ENCODE measurements around the gene FTO.
"Not testable (repeated sequence)": the region's sequence is repeated elsewhere in the genome, so short reads cannot be mapped to it uniquely, and the experiment has no call there.

The FTO gene

DNA sequence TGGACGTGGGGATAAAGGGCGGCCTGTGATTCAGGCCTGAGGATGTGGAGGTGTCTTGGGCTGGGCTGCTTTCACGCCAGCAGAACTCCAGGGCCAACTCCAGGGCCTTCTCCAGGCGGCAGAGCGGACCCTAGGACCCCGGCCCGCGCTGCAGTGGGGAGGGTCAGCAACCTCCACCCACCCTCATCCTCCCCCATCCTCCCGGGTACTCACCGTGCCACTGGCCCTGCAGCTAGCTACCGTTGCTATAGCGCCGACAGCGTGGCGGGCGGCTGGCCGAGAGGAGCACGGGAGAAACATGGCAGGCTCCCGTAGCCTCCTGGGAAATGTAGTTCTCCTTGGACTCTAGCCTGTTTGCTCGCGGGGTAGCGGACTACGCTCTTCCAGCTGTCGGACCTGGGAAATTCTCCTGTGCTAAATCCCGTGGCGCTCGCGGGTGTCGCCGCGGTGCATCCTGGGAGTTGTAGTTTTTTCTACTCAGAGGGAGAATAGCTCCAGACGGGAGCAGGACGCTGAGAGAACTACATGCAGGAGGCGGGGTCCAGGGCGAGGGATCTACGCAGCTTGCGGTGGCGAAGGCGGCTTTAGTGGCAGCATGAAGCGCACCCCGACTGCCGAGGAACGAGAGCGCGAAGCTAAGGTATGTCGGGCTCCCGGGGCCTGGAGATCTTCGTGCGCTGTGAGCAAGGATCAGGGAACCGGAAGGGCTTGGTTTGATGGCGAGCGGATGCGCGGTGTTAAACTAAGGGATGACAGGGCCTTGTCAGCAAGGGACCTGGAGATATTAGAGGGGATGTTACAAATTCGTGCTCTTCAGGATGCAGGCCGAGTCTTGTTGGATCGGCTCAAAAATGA is at the start of gene FTO, which contains the start of gene RPGRIP1L:
TSS of gene FTO (plus strand) at position 567 of the 855 bp plus-strand sequence.
TSS of gene RPGRIP1L (minus strand) at position 270 of the 855 bp plus-strand sequence. CDS start 3,136 bp downstream, outside the sequence.
- DNase-seq = peak; percentile 97 to 99 (median 99)

GRCh38 chr16:53654946-53655345 is 49.0 kb upstream of the FTO start:
- no peak for DNase-seq

DNA sequence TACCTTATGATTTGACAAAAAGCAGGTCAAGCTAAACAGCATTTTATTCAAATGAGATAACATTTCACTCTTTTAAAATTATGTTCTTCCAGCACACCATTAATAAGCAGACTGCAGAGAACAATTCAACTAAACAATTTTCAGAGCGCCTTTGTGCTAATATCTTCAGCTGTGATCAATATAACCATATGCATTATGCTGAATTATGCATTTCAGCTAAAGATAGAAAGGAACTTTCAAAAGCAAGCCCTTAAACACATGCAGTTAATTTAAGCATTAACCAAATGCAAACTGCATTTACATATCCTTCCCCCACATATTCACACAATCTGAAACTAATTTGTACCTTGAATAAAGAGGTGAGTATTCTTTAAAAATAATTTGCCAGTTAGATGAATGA is 41.9 kb upstream of the FTO start:
- DNase-seq = no peak

GRCh38 chr16:53664724-53665345 is 39.1 kb upstream of the FTO start:
- DNase-seq = no peak

- no peak for DNase-seq
Observed at GRCh38 chr16:53666786-53667415, 37.1 kb upstream of the FTO start.

DNA sequence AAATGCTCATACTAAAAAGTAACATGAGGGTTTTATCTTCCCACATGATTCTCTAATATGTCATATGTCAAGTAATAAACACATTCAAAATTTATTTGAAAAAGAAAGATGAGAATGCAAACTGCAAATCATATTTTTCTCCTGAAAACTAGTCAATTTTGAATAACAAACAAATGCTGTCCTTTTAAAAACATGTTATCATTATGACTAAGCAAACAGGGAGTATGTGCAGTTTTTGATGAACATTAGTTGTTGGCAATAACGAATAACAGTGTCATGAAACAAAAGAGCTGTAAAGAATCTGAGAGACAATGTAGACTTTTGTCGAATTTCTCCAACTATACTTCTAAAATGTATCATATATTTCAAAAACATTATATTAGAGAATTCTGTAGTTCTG is 35.1 kb upstream of the FTO start:
- no peak for DNase-seq

- DNase-seq = no peak
Observed at GRCh38 chr16:53672461-53672860, 31.5 kb upstream of the FTO start.

GRCh38 chr16:53673189-53673588 is 30.8 kb upstream of the FTO start:
- no peak for DNase-seq

DNA sequence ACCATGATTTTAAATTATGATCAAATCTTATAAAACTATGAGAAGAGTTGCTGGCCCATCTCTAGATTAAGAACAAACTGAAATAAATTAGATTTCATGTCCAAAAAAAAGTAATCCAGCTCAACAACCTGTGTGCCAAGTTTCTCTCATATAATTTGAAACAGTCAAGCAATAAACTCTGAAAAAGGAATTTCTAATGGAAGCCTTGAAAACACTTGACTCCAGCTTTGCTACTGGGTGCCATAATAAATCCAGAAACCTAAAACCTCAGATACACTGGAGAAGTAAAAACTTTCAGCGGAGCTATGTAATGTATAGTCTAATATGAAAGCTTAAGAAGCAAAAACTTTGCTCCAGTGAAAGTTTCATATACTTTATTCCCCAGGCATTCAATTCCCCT is 25.8 kb upstream of the FTO start:
- DNase-seq = no peak

- DNase-seq = no peak
Observed at GRCh38 chr16:53678756-53679343, 25.1 kb upstream of the FTO start.

GRCh38 chr16:53680756-53681155 is 23.2 kb upstream of the FTO start:
- DNase-seq = no peak

GRCh38 chr16:53681354-53681753 is 22.6 kb upstream of the FTO start:
- DNase-seq = no peak

GRCh38 chr16:53685334-53685733 is 18.6 kb upstream of the FTO start:
- DNase-seq = not testable (repeated sequence)

DNA sequence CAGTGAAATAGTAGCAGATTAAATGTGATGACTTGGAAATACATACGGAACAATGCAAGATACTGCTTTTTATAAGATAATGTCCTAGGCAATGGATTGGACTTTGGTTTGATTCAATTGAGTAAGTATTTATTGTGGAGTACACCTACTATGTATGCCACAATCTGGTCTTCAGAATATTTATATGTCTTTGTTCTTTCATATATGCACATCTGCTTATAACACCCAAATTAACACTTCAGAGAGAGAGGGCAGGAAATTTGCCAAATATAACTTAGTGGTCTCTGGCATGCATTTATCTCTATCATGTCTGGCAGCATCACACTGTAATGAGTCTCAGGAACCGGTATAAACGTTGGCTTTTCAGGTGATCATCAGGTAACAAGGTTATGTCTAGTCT is 17.2 kb upstream of the FTO start:
- no peak for DNase-seq

GRCh38 chr16:53689636-53690035 is 14.3 kb upstream of the FTO start:
- no peak for DNase-seq

- DNase-seq = no peak
Observed at GRCh38 chr16:53690771-53691170, 13.2 kb upstream of the FTO start.

DNA sequence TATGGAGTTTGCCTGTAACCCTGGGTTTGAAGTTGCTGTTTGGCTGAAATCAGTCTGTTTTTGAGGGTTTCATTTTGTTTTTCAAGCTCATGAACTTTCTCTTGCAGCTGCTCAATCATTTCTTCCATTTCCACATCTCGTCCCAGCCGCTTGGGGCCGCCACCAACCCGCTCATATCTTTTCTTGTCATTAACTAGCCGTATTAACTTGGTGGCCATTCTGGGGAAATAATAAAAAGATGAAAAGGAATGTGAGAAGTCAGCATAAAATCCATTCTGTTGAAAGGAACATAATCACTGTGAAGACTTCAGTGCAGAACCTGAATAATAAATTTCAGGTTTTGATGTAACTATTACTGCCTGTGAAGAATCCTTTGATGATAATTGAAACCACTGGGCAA is 11.8 kb upstream of the FTO start:
- no peak for DNase-seq

- DNase-seq = no peak
Observed at GRCh38 chr16:53693320-53693719, 10.6 kb upstream of the FTO start.

GRCh38 chr16:53695070-53695469 is 8.9 kb upstream of the FTO start:
- peak in 1 of 3 donors; percentile 5 for DNase-seq

GRCh38 chr16:53698271-53698670 is 5.7 kb upstream of the FTO start:
- not testable (repeated sequence) for DNase-seq

DNA sequence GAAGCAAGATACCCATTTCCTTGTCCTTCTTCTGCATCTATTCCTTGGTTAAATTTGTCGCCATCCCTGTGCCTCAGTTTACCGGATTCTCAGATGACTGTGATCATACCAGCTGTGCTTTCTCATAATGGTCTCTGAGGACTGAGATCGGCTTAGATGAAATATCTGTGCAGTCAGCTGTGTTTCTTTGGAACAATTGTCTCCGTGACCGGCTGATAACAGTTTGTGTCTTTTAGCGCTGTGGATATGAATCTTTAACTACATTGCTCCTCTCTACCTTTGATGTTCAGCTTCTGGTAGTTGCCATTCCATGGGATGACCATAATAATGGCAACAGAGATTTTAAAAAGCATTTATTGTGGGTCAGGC is 473 bp downstream of the FTO start:
- no peak for DNase-seq

DNA sequence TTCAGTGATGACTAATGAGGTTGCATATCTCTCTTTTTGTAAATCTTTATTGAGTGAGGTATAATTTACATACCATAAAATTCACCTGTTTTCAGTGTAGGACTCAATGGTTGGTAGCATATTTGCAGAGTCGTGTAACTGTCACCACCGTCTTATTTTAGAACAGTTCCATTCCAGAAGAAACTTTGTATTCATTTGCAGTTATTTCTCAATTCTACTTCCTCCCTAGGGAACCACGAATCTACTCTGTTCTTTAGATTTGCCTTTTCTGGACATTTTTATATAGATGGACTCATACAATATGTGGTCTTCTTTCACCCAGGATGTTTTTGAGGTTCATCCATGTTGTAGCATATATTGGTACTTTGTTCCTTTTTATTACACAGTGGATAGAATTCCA is 3.7 kb downstream of the FTO start:
- DNase-seq = peak in 1 of 3 donors; percentile 3

- DNase-seq = no peak
Observed at GRCh38 chr16:53708490-53708889, 4.5 kb downstream of the FTO start.

DNA sequence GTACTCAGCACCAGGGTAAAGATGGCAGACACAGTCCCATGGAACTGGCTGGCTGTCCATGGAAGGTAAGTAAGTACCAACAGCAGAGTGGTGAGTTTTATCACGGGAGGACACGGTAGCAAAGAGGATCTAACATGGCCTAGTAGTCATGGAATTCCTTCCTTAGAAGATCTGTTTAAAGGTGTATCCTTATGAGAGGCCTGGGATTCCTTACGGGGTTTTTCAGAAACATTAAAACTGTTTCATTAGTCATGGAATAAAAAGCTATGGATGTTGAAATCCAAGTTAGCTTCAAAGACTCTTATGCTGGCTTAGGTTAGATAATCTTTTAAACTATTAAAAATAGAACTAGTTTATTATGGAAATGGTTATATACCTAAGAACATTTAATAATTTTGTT is 7.4 kb downstream of the FTO start:
- no peak for DNase-seq

All from suppressor macrophage treated with lipopolysaccharide for 1 hour (primary cell).